Measurements from ENCODE around the gene HIC1.
"Not testable (repeated sequence)": the region's sequence is repeated elsewhere in the genome, so short reads cannot be mapped to it uniquely, and the experiment has no call there.

Gene HIC1, protein sequence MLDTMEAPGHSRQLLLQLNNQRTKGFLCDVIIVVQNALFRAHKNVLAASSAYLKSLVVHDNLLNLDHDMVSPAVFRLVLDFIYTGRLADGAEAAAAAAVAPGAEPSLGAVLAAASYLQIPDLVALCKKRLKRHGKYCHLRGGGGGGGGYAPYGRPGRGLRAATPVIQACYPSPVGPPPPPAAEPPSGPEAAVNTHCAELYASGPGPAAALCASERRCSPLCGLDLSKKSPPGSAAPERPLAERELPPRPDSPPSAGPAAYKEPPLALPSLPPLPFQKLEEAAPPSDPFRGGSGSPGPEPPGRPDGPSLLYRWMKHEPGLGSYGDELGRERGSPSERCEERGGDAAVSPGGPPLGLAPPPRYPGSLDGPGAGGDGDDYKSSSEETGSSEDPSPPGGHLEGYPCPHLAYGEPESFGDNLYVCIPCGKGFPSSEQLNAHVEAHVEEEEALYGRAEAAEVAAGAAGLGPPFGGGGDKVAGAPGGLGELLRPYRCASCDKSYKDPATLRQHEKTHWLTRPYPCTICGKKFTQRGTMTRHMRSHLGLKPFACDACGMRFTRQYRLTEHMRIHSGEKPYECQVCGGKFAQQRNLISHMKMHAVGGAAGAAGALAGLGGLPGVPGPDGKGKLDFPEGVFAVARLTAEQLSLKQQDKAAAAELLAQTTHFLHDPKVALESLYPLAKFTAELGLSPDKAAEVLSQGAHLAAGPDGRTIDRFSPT

GRCh38 chr17:2054512-2055291 lies at the start of gene HIC1:
TSS of gene HIC1 (plus strand) at chr17:2055103. CDS start at chr17:2056691, 1,588 bp downstream.
- DNase-seq = peak; percentile 69

DNA sequence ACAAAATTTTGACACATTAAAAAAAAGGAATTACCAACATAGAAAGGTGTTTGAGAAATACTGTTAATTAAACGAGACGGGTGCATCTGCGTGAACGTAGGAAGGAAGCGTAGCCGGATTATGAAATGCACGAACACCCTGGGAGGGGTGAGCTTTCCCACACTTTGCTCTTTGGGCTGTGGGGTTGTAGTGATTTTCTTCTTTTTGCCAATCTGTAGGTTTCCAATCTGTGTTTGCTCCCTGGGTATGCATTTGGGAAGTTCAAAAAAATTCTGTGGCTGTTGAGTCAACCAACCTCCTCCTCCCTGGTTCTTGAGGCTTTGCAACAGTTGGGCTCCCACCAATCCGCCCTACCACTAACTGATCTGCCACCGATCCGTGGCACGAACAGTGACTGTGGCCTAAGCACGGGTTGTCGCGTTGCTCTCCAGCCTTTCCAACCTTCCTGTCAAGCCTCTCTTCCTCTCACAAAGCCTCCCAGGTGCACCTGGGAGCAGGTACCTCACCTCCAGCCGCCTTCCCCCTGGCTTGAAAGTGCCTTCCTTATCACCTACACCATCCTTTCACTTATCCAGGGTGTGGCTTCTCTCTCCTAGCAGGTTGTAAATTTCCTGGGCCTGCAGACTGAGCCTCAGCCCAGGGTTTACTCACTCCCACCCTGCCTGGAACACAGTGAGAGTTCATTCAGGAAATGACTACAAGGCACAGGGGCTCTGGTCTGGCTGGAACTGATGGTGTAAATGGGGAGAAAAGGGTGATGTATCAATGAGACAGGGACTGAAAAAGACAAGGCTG lies 46.4 kb upstream of the HIC1 start:
- DNase-seq = no peak

GRCh38 chr17:2009737-2010136 lies 45.2 kb upstream of the HIC1 start:
- DNase-seq = no peak

DNA sequence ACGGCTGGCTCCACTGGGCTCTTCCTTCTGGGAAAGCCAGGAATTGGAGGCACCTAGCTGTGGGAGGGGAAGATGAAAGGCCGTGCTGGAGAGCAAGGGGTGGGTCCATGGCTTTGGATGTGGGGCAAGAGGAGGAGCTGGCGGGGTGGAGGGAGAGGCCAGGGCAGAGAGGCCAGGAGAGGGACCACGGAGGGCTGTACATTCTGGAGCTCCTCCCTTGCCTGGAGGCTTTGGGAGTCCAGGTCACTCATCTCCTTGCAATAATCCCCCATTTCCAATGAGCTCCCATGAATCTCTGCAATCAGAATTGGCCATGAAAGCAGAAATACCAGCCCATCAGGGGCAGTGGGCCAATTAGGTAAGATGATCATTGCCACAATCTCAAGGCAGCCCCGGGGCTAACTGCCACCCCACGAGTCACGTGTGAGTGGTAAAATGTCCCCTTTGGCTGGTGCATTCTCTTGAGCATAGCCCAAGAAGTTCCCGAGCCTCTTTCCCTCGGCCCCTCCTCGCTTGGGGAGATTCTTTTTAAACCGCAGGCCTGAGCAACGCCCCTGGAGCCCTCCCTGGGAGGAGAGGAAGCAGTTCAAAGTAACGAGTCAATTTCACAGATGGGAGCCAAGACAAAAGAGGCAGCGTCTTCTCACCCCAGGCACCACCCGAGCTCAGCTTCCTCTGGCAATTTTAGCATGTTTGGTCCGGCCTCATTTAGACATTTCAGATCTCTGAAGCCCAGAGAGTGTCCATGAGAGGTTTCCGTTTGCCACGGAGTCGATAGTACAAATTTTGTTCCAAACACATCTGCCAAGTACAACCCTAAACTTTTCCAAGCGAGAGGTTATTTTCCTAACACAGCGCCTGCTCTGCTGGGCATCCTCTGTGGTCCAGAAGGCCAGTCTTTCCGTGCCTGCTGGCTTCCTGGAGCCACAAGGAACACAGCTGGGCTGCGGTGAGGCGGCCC lies 43.2 kb upstream of the HIC1 start:
- no peak for DNase-seq

DNA sequence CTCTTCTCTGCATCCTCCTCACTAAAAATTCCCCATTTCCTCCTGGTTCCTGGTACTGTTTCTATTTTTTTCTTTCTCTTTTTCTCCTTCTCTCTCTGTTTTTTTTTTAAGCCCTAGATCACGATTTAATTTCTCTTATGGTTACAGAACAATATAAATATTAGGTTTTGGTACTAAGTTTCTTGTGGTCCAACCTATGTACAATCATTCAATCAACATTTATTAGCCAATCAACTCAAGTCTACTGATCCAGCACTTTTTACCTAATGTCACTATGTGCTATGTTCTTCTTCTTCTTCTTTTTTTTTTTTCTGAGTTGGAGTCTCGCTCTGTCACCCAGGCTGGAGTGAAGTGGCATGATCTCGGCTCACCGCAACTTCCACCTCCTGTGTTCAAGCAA lies 42.4 kb upstream of the HIC1 start:
- no peak for DNase-seq

- not testable (repeated sequence) for DNase-seq
These were observed 41.5 kb upstream of the HIC1 start for GRCh38 chr17:2013220-2013993.

GRCh38 chr17:2013994-2014317 lies 40.9 kb upstream of the HIC1 start:
- no peak for DNase-seq

DNA sequence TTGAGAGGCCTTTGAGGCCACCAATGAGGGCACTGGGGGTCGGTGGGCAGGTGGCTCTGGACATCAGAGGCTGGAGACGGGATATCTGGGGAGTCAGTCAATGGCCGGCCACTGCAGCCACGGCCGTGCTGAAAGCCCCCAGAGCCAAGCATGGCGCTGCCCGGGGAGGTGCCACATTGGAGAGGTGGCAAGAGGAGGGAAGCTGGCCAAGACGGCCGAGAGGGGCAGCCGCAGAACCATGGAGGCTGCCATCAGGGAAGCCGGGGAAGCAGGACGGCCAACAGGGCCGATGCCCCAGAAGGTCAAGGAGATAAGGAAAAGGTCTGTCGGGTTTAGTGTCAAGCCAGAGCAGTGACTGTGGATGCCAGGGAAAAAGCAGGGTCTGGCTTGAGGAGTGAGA lies 39.6 kb upstream of the HIC1 start:
- no peak for DNase-seq

DNA sequence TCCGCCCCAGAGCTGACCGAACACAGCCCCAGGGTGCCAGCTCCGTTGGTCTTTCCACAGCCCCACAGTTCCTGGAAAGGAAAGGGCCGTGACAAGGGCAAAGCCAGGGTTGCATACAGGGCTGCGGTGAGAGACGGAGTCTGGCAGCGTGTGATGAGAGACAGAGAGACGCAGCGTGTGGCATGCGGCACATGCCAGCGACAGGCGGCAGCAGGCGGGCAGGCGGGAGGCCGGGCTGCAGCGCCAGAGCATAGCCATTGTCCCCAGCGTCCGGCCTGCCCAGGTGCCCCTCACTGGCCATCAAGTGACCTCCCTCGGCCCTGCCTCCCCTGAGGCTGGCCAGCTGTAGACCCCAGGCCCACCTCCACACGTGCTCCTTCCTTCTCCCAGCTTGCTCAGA lies 38.4 kb upstream of the HIC1 start:
- no peak for DNase-seq

DNA sequence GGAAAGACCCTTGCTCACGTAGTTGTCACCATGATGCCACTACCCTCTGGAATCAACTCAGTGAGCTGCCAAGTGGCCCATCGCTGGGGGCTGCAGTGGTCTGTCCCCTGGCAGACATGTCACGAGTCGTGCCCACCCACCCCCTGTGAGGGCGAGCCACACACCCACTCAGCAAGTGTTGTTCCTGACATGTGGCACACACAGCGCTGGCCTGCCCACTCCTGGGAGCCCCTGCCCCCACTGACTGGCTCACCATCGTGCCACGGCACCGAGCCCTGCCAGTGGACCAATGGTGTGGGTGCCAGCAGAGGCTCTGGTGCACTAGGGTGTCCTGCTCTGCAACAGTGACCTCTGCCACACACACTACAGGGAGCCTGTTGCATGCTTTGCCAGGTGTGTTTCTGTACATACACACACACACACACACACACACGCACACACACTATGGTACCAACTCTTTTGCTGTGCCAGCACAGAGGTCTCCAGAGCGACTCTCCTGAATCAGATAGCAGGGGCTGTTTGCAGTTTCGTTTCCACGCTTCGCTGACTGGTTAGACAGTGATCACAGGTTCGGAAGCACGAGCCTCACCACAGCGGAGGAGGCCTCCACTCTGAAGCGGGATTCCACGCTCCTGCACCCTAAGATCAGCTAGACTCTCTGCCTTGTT lies 37.5 kb upstream of the HIC1 start:
- no peak for DNase-seq

GRCh38 chr17:2018716-2019510 lies 36.0 kb upstream of the HIC1 start:
- no peak for DNase-seq

DNA sequence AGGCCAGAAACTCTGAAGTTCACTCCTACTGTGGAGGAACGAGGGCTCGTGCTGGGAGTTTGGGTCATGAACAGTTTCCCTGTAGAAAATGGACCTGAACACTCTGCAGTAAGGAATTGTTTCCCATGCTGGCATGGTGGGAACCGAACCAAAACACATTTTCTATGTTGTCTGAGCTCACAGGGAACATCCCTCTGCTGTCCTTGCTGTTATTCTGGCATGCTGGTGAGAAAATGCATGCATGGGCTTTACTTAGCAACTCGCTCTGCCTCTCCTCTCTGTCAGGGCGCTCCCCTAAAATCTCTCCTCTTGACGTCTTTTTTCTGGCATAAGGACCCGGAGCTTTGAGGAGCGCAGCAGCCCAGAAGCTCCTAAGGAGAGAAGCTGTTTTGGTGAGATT lies 35.2 kb upstream of the HIC1 start:
- no peak for DNase-seq

- no peak for DNase-seq
These were observed 34.2 kb upstream of the HIC1 start for GRCh38 chr17:2020721-2021120.

DNA sequence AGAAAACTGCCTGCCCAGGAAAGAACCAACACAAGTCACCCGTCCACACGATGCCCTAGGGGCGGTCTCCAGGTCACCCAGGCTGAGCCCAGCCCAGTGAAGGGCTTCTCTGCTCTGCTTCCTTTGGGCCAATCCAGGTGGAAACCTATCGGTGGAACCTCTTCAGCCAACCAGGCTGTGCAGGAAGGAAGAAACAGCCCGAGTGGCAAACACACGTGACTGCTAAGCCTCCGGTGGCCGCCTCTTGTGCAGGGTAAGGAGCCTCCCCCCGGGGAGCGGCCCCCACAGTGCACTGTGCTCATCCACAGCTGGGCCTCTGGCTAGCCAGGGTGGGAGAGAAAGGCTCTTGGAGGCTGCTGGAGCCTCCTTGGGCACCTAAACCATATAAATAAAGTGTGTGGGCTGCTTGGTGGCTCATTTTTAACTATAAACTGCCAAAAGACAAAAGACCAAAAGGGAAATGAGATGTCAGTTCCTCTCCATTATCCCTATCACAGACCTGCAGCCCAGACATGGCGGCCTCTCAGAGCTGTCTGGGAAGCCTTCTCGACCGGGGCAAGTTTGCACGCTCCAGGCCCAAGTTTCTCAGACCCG lies 32.2 kb upstream of the HIC1 start:
- DNase-seq = no peak

DNA sequence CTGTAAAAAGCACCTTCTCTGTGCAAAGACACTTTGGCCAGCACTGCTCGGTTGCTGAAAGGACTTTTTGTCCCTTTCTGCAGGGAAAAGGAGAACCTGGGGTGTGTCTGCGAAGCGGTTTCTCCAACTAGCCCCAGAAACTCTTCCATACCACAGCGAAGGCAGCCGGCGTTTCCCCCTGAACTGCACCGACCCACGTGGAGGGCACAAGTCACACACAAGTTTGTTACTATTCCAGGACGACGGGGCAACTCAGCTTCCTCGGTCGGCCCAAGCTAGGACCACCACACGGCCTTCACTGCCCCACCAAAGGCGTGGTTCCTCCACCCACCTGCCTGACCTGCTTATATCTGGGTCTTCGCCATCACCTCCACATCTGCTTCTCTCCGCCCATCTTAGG lies 31.6 kb upstream of the HIC1 start:
- no peak for DNase-seq

GRCh38 chr17:2023692-2024571 lies 31.0 kb upstream of the HIC1 start:
- DNase-seq = no peak

GRCh38 chr17:2024572-2025219 lies 30.2 kb upstream of the HIC1 start:
- DNase-seq = no peak

Data from activated CD4-positive, alpha-beta T cell treated with anti-CD3 and anti-CD28 coated beads for 1 hour (primary cell).